Large intestine (tissue), 3 donors: ENCODE data around the gene LRRFIP2. TPM values are rescaled to one million over a fixed set of nuclear protein-coding genes. Genes with fewer than 3 reads are reported as not detected.
"Not testable (repeated sequence)": the region's sequence is repeated elsewhere in the genome, so short reads cannot be mapped to it uniquely, and the experiment has no call there.

ENCODE experiments used
- DNase-seq, 2 donors: peaks; one replicate each; pipeline versions ENCODE4 v3.0.0 to v3.0.0-alpha.2; 2013
- H3K27ac ChIP-seq: one replicate; pipeline ENCODE4 v1.5.1; 2013; ENCODE audit warnings: low read length
- H3K27me3 ChIP-seq: 2 replicates; pipeline ENCODE4 v1.6.1; 2013; ENCODE audit warnings: low read length; ENCODE audit not compliant: control insufficient read depth, insufficient read depth
- H3K36me3 ChIP-seq: 2 replicates; pipeline ENCODE4 v1.6.1; 2013; ENCODE audit warnings: low read length; ENCODE audit not compliant: control insufficient read depth, insufficient read depth
- H3K4me1 ChIP-seq: one replicate; pipeline ENCODE4 v1.6.1; 2013; ENCODE audit warnings: low read length; ENCODE audit not compliant: control insufficient read depth, insufficient read depth
- H3K4me3 ChIP-seq: one replicate; pipeline ENCODE4 v1.5.1; 2013; ENCODE audit warnings: low read length
- H3K9me3 ChIP-seq: one replicate; pipeline ENCODE4 v1.6.1; 2013; ENCODE audit warnings: mild to moderate bottlenecking, low read depth, low read length, moderate library complexity; ENCODE audit not compliant: control insufficient read depth
- WGBS: methylation state at CpG from one replicate; pipeline ENCODE4 v1.1.5; 2013; ENCODE audit warnings: low lambda C conversion rate; ENCODE audit not compliant: insufficient coverage; 5-methylcytosine and 5-hydroxymethylcytosine counted together
- polyA plus RNA-seq: library from polyadenylated mRNA; unstranded; fragments of 120-200 nt; gene quantifications from one replicate; pipeline ENCODE4 v1.2.1, GENCODE V29; 2013

LRRFIP2 gene
- polyA plus RNA-seq, 1 donor = 47.1 TPM

DNA sequence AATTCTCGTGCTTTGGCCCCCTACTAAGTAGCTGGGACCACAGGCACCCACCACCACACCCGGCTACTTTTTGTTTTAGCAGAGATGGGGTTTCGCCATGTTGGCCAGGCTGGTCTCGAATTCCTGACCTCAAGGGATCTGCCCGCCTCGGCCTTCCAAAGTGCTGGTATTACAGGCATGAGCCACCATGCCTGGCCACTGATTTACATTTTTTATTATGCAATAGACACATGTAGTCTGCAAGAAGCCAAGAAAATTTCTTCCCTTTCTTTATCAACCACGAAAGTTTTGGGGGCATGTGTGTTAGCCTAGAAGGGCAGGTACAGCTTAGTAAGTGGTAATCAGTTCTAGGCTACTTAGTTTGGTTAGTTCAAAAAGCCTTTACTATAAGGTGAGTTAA lies 51.1 kb downstream of the LRRFIP2 start:
- Histone ChIP-seq H3K27ac (no peak overlapping the region), H3K27me3 (no peaks in the 10 kb centered on the region), H3K36me3 (peaks cover 2% of the 10 kb centered on the region), H3K4me1 (peaks cover 9% of the 10 kb centered on the region), H3K9me3 (no peaks in the 10 kb centered on the region), H3K4me3 (no peak overlapping the region)
- no CpG with 5 or more reads among the region's 7 CpGs for whole genome bisulfite sequencing
- no peak for DNase-seq

DNA sequence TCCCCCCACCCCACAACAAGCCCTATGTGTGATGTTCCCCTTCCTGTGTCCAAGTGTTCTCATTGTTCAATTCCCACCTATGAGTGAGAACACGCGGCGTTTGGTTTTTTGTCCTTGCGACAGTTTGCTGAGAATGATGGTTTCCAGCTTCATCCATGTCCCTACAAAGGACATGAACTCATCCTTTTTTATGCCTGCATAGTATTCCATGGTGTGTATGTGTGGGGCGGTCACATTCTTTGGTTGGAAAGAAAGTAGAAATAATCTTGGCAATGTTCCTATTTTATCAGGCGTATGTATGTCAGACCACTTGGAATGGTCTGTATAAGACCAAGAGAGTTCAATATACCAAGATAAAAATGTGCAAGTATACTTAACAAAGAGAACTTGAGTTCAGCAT lies 52.3 kb downstream of the LRRFIP2 start:
- H3K36me3 ChIP-seq, H3K27ac ChIP-seq, H3K4me1 ChIP-seq, H3K4me3 ChIP-seq, H3K27me3 ChIP-seq, H3K9me3 ChIP-seq, DNase-seq: not testable (repeated sequence)
- 96% methylated on average over 3 of the region's 6 CpGs for WGBS

DNA sequence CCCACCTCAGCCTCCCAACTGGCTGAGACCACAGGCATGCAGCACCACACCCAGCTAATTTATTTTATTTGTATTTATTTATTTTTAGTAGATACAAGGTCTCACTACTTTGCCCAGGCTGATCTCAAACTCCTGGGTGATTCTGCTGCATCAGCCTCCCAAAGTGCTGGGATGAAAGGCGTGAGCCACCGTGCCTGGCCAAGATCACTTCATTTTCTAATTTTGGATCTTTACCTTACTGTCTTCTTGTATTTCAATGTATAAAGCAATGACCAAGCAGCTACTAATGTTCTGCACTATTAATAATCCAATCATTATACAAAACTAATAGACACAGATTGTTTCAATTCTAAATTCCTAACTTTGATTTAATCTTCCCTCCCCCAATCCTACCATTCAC lies 56.2 kb downstream of the LRRFIP2 start:
- no peak overlapping the region for H3K27ac ChIP-seq
- peaks cover 9% of the 10 kb centered on the region for H3K36me3 ChIP-seq
- no peak overlapping the region for H3K4me3 ChIP-seq
- H3K27me3 ChIP-seq = no peaks in the 10 kb centered on the region
- DNase-seq = no peak
- no peaks in the 10 kb centered on the region for H3K4me1 ChIP-seq
- H3K9me3 ChIP-seq = no peaks in the 10 kb centered on the region
- no CpG with 5 or more reads among the region's 2 CpGs for WGBS

DNA sequence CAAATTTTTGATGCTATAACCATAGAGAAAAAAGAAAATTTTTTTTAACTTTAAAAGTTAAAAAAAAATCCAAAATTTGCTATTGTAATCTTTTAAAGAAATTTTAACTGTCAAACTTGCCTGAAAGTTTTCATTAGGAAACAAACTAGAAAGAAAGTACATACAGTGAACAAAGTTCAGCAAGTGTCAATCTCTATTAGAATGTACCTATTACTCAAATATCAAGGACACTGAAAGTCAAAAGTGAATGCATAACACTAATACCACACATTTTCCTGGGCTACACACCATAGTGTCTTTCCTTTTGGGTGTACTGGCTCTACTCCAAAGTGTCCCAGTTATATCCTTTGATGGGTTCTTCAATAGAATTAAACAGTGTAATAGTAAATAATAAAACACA lies 56.8 kb downstream of the LRRFIP2 start:
- no peak for DNase-seq
- Histone ChIP-seq H3K4me3 (no peak overlapping the region), H3K27me3 (no peaks in the 10 kb centered on the region), H3K9me3 (no peaks in the 10 kb centered on the region), H3K36me3 (peaks cover 9% of the 10 kb centered on the region), H3K27ac (no peak overlapping the region), H3K4me1 (no peaks in the 10 kb centered on the region)

DNA sequence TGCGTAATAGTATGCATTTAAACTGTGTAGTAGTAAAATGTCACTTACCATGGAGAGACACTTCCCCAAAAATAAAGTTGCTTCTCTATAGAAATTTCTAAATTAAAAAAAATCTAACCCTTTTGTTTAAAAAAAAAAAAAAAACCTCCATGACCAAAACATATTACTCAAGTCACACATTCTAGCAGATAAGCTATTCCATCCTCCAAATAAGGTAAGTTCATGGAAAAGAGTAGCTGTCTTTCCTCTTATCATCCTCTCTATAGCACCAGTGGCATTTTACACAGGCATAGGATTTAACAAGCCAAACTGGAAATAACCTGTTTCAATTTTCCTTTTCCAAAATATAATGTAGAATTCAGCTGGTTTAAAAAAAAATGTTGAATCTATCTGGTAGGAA lies 57.4 kb downstream of the LRRFIP2 start:
- no peaks in the 10 kb centered on the region for H3K27me3 ChIP-seq
- DNase-seq = no peak
- no peak overlapping the region for H3K4me3 ChIP-seq
- H3K27ac ChIP-seq = no peak overlapping the region
- no peaks in the 10 kb centered on the region for H3K9me3 ChIP-seq
- no peaks in the 10 kb centered on the region for H3K4me1 ChIP-seq
- 100% methylated on average over 1 of the region's 1 CpG for WGBS
- peaks cover 9% of the 10 kb centered on the region for H3K36me3 ChIP-seq

DNA sequence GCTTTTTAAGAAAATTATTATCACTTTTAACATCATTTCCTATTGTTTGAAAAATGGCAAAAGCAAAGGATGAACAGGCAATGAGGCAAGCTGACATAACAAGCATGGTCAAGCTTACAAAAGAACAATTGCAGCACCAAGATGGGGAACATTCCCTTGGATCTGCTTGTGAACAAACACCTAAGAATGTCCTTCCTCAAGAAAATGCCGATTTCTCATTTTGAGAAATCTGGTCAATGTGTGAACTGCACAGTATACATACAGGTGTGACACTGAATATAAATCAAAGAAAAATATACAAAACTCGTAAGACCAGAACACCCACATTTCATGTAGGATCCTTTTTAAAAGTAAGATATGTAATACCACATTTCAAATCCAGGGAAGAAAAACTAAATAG lies 58.9 kb downstream of the LRRFIP2 start:
- no peak overlapping the region for H3K27ac ChIP-seq
- H3K9me3 ChIP-seq = no peaks in the 10 kb centered on the region
- H3K36me3 ChIP-seq = peaks cover 7% of the 10 kb centered on the region
- no peak overlapping the region for H3K4me3 ChIP-seq
- DNase-seq = no peak
- H3K27me3 ChIP-seq = no peaks in the 10 kb centered on the region
- H3K4me1 ChIP-seq = no peaks in the 10 kb centered on the region
- WGBS = 100% methylated on average over 1 of the region's 2 CpGs

DNA sequence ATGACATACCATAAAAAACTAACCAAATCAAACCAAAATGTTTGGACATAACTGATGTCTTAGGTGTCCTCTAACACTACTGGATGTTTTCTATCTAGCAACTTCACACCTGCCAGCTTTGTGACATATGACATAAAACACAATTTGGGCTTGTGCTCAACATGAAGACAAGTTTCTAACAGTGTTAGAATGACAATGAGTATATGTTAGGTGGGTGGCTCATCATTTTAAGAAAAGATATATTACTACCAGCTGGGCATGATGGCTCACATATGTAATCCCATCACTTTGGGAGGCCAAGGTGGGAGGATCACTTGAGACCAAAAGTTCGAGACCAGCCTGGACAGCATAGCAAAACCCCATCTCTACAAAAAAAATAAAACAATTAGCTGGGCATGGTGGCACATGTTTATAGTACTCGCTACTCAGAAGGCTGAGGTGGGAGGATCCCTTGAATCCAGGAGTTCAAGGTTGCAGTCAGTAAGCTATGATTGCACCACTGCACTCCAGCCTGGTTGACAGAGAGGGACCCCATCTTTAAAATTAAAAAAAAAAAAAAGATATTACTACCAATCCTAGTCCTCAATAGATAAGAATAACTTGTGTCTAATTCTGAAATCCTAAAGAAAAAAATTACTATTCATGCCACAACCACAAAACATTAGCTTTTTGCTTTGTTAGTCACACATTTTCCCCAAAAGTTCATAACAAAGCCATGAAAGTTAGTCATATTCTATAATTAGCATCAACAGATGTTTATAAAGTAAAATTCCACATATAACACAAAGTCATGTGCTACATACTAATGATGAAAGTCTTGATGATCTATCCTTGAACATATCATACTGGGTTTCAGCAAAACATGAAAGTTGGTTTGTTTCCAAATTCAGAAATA lies 59.9 kb downstream of the LRRFIP2 start:
- Histone ChIP-seq H3K36me3 (peaks cover 7% of the 10 kb centered on the region), H3K9me3 (no peaks in the 10 kb centered on the region), H3K4me3 (no peak overlapping the region), H3K27me3 (no peaks in the 10 kb centered on the region), H3K27ac (no peak overlapping the region), H3K4me1 (no peaks in the 10 kb centered on the region)
- no peak for DNase-seq
- WGBS = no CpG with 5 or more reads among the region's 2 CpGs

DNA sequence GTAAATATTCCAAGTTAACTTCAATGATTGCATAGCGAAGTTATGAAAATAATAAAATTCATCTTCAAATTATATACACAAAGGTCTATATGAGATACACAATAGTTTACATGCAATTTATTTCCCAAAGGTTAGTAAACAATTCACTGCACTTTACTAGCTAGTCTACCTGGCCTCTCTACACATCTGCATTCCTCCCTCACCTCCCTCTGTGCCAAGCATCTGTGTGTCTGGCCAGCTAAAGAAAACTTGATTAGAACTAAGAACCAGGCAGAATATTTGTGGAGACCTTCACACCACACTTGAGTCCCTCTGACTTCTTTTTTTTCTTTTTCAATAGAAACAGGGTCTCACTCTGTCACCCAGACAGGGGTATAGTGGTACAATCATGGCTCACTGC lies 61.4 kb downstream of the LRRFIP2 start:
- Histone ChIP-seq H3K4me3 (no peak overlapping the region), H3K36me3 (peaks cover 7% of the 10 kb centered on the region), H3K9me3 (no peaks in the 10 kb centered on the region), H3K27ac (no peak overlapping the region), H3K27me3 (no peaks in the 10 kb centered on the region), H3K4me1 (no peaks in the 10 kb centered on the region)
- 100% methylated on average over 1 of the region's 1 CpG for WGBS
- DNase-seq = no peak

DNA sequence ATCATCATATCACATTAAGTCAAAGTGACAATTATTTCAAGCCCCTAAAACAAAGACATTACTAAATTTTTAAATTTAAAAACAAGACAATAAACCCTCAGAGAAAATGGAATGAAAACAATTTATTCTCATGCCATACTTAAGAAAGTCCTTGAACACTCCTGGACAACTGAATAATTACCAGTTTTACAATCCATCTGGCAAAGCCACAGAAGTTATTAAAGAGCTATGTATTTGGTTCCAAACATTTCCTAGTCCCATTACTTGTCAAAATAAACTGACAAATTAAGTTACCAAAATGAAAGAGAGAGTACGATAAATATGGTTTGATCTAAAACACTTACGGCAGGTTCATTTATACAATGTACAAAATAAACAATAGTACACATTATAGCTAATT lies 63.2 kb downstream of the LRRFIP2 start:
- Histone ChIP-seq H3K36me3 (peaks cover 7% of the 10 kb centered on the region), H3K27ac (no peak overlapping the region), H3K4me3 (no peak overlapping the region), H3K27me3 (no peaks in the 10 kb centered on the region), H3K9me3 (no peaks in the 10 kb centered on the region), H3K4me1 (no peaks in the 10 kb centered on the region)
- 100% methylated on average over 2 of the region's 2 CpGs for WGBS
- DNase-seq = no peak

DNA sequence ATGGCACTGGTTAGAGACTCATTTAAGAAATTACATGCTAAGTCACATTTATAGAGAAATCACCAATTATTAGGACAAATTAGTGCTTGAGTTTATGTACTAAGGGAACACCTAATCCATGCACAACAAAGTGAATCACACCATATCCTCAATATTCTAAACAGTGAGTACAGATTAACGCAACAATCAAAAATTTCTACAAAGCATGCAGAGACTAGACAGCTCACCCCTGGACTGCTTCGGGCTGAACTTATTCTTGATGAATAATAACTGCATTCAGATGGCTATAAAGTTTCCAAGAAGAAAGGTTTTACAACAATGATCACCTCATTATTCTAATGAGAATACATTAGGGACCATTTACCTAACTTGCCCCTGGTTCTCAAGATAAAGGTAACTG lies 66.5 kb downstream of the LRRFIP2 start:
- no peaks in the 10 kb centered on the region for H3K9me3 ChIP-seq
- H3K36me3 ChIP-seq = no peaks in the 10 kb centered on the region
- H3K4me3 ChIP-seq = no peak overlapping the region
- WGBS = no CpG with 5 or more reads among the region's 2 CpGs
- H3K4me1 ChIP-seq = no peaks in the 10 kb centered on the region
- no peak overlapping the region for H3K27ac ChIP-seq
- H3K27me3 ChIP-seq = no peaks in the 10 kb centered on the region
- DNase-seq = no peak
